Stomach (tissue), 9 donors: ENCODE data around the gene KLHDC10. TPM values are rescaled to one million over a fixed set of nuclear protein-coding genes. Genes with fewer than 3 reads are reported as not detected.
"Not testable (repeated sequence)": the region's sequence is repeated elsewhere in the genome, so short reads cannot be mapped to it uniquely, and the experiment has no call there.

ENCODE experiments used
- DNase-seq, 2 donors: peaks; one replicate each; pipeline versions ENCODE4 v3.0.0 to v3.0.0-alpha.2; 2013 to 2019
- H3K27ac ChIP-seq, 5 donors: fragments of 200-600 bp in 4 of 5; sonication (generic) in 4 of 5; one replicate each; pipeline ENCODE4 v1.5.1; 2013 to 2019; ENCODE audit warnings: mild to moderate bottlenecking in 1 of 5, moderate library complexity in 1 of 5
- H3K27me3 ChIP-seq, 3 donors: fragments of 200-600 bp; sonication (generic); one replicate each; pipeline ENCODE4 v1.5.1; 2017 to 2019; ENCODE audit warnings: mixed run types in 1 of 3
- H3K36me3 ChIP-seq, 4 donors: fragments of 200-600 bp; sonication (generic); 1 replicate in 3 of 4; 2 replicates in 1 of 4; pipeline ENCODE4 v1.5.1; 2016 to 2019
- H3K4me1 ChIP-seq, 4 donors: fragments of 200-600 bp; sonication (generic); one replicate each; pipeline ENCODE4 v1.5.1; 2016 to 2019
- H3K4me3 ChIP-seq, 4 donors: fragments of 200-600 bp; sonication (generic) in 3 of 4; one replicate each; pipeline ENCODE4 v1.5.1; 2016 to 2019; ENCODE audit warnings: mild to moderate bottlenecking in 1 of 4
- H3K9me3 ChIP-seq, 4 donors: fragments of 200-600 bp; sonication (generic); one replicate each; pipeline ENCODE4 v1.5.1; 2016 to 2019
- EP300 ChIP-seq: sonication (generic); formaldehyde crosslinking; IDR thresholded peaks from one replicate; pipeline ENCODE4 v1.6.1; 2017; ENCODE audit warnings: antibody characterized with exemption
- POLR2A ChIP-seq, 4 donors: fragments of 450-650 bp; IDR thresholded peaks; one replicate each; pipeline ENCODE4 v1.6.1; 2016; ENCODE audit warnings: antibody characterized with exemption in 4 of 4, control low read depth in 2 of 4, mild to moderate bottlenecking in 1 of 4, moderate library complexity in 1 of 4
- POLR2AphosphoS5 ChIP-seq, 3 donors: sonication (generic); formaldehyde crosslinking; IDR thresholded peaks; one replicate each; pipeline ENCODE4 v1.6.1; 2016; ENCODE audit warnings: antibody characterized with exemption in 3 of 3
- WGBS, 5 donors: extraction: QIAGEN DNeasy Blood & Tissue Kit in 3 of 5; methylation state at CpG; one replicate each; pipeline versions ENCODE4 v1.1.5 to v1.1.7; 2013 to 2018; 5-methylcytosine and 5-hydroxymethylcytosine counted together
- intact Hi-C: fragments of 100-400 bp; cut with DNase I; formaldehyde crosslinking; loops from one replicate; pipeline ENCODE4 v1.15.1; 2023; ENCODE audit warnings: low total_unique reads
- polyA plus RNA-seq, 3 donors: library from polyadenylated mRNA; stranded (reverse); fragments of 200-250 nt; gene quantifications; one replicate each; pipeline ENCODE4 v1.2.3, GENCODE V29; 2013
- total RNA-seq, 5 donors: library from RNA; depleted of rRNA; stranded (reverse); fragments of >200 nt; gene quantifications; one replicate each; pipeline versions ENCODE4 v1.1.0 to v1.2.3, GENCODE V29; 2014 to 2016
- TF ChIP-seq, protein P1 (sequence below), 7 experiments: fragments of 450-650 bp in 4 of 7; fragments of 200-600 bp in 3 of 7; sonication (generic) in 3 of 7; IDR thresholded peaks; one replicate each; pipeline ENCODE4 v1.5.1; 2016 to 2019; ENCODE audit warnings: antibody characterized with exemption in 7 of 7, control low read depth in 2 of 7, mild to moderate bottlenecking in 1 of 7
- donor health status: healthy with polysubstance abuse.
- donor health status: Bipolar disorder and iron deficiency.
- donor health status: healthy.

The KLHDC10 gene
- total and polyA plus RNA-seq, 8 donors = 5.8 to 49.0 (median 22.5) TPM

DNA sequence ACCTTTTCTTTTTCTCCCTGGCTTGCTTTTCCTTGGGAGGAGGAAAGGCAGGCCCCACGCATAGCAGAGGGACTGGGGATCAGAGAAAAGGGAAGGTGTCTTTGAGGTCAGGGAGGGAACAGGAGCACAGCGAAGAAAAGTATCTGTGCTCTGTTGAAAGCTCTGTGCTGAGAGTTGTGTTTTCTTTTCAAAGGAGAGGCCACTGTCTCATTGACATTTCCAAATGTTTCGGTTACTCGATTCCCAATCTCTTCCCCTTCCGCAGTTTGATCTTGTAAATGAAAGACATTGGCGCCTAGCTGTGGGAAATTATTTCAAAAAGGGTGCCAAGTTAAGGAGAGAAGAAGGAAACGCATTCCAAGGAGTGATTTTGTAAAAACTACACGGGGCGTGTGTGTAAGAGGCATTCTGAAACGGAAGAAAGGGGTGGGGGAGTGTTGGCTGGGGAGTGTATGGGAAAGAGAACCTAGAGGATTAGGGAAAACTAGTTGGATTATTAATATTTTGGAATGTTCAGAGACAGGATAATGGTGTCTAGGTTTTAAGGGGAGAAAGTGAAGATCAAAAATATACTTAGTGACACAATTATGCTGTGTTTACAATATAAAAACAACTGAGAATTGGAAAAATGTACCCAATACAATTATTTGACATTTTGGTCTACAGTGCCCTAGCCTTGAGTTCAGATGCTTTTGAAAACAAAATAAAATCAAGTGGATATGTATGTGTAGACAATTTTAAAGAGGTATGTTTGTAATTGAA, 708 bp downstream of the KLHDC10 start:
- H3K27me3 ChIP-seq = no peaks in the 10 kb centered on the region
- H3K9me3 ChIP-seq = no peaks in the 10 kb centered on the region
- 0 to 1% (median 1%) methylated on average over 10 of the region's 10 CpGs for WGBS, 5 donors
- intact Hi-C loops = no loop called here
- TF ChIP-seq EP300 (no peak), POLR2A (IDR thresholded peaks at IDR 0.05) (no peak), POLR2AphosphoS5 (IDR thresholded peaks at IDR 0.05) (no peak)
- TF ChIP-seq, protein P1, sequence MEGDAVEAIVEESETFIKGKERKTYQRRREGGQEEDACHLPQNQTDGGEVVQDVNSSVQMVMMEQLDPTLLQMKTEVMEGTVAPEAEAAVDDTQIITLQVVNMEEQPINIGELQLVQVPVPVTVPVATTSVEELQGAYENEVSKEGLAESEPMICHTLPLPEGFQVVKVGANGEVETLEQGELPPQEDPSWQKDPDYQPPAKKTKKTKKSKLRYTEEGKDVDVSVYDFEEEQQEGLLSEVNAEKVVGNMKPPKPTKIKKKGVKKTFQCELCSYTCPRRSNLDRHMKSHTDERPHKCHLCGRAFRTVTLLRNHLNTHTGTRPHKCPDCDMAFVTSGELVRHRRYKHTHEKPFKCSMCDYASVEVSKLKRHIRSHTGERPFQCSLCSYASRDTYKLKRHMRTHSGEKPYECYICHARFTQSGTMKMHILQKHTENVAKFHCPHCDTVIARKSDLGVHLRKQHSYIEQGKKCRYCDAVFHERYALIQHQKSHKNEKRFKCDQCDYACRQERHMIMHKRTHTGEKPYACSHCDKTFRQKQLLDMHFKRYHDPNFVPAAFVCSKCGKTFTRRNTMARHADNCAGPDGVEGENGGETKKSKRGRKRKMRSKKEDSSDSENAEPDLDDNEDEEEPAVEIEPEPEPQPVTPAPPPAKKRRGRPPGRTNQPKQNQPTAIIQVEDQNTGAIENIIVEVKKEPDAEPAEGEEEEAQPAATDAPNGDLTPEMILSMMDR (IDR thresholded peaks at IDR 0.05) = no peak
- no peaks in the 10 kb centered on the region for H3K36me3 ChIP-seq
- peak overlapping the region; percentile 82 to 92 (median 91) for H3K27ac ChIP-seq
- peaks cover 26 to 58% (median 45%) of the 10 kb centered on the region in 4 donors for H3K4me1 ChIP-seq
- H3K4me3 ChIP-seq = peak overlapping the region; percentile 64 to 99 (median 96)
- DNase-seq = peak in 1 of 2 donors; percentile 49

DNA sequence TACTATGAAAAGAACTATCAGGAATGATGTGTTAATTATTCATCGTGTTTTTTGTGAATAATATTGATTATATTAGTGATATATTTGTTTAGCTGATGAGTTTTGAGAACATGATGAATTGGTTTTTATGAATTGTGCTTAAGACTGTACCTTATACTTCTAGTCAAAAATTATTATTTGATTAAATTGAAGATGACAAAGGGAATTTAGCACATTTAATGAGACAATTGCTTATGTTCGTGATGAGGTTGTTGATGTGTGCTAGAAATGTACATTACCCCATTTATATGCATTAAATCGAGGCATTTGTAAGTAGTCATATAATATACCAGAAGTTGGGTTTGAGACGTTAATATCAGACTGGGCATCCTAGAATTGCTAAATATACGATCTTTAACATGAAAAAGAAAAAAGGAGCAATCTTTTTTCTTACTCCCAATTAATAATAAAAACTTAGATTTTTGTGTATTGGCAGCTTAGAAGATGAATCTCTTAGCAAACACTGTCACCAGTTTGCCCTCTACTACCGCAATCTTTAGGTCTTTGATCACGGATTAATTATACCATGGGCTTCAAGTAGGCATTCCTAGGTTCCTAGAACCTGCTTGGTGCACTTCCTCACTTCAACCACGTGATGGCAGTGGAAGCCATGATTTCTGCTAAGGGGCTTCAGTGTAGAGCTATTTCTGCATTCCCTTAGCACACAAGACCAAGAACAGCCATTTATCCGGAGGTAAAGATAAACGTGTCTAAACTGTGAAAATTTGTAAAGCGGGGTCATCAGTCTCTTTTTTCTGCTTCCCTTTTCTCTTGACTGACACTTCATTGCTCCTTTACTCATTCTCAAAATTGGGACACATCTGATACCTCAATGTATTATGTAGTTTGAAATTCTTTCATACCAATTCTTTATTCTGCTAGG, 1.6 kb downstream of the KLHDC10 start:
- H3K27me3 ChIP-seq = no peaks in the 10 kb centered on the region
- WGBS, 5 donors = 4 to 8% (median 4%) methylated on average over 11 of the region's 11 CpGs
- peak overlapping the region in 1 of 5 donors; percentile 91 for H3K27ac ChIP-seq
- H3K4me3 ChIP-seq = peak overlapping the region; percentile 64 to 99 (median 96)
- intact Hi-C loops = no loop called here
- no peaks in the 10 kb centered on the region for H3K36me3 ChIP-seq
- TF ChIP-seq, protein P1 (IDR thresholded peaks at IDR 0.05) = peak in 5 of 7 experiments; percentile 88 to 96 (median 92)
- TF ChIP-seq EP300 (no peak), POLR2A (IDR thresholded peaks at IDR 0.05) (no peak), POLR2AphosphoS5 (IDR thresholded peaks at IDR 0.05) (peak in 1 of 3 donors; percentile 59)
- H3K9me3 ChIP-seq = no peaks in the 10 kb centered on the region
- peak; percentile 51 to 94 for DNase-seq
- peaks cover 28 to 67% (median 48%) of the 10 kb centered on the region in 4 donors for H3K4me1 ChIP-seq

DNA sequence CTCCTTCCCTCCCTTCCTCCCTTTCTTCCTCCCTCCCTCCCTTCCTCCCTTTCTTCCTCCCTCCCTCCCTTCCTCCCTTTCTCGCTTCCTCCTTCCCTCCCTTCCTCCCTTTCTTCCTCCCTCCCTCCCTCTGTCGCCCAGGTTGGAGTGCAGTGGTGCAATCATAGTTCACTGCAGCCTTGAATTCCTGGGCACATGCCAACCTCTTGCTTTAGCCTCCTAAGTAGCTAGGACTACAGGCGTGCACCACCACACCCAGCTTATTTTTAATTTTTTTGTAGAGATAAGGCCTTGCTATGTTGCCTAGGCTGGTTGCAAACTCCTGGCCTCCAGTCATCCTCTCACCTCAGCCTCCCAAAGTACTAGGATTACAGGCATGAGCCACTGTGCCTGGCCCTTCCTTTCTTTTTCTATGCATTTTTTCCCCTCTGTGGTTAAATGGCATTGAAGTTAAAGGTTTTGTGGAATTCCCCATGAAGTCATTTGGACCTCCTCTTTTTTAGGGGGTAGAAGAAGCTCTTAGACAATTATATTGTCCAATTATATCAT, 9.6 kb downstream of the KLHDC10 start:
- 81 to 90% (median 87%) methylated on average over 3 of the region's 3 CpGs for WGBS, 5 donors
- H3K9me3 ChIP-seq = no peaks in the 10 kb centered on the region
- DNase-seq = no peak
- H3K4me1 ChIP-seq = peaks cover 9 to 47% (median 33%) of the 10 kb centered on the region in 4 donors
- peaks cover 6 to 20% (median 13%) of the 10 kb centered on the region in 4 donors for H3K36me3 ChIP-seq
- TF ChIP-seq POLR2A (IDR thresholded peaks at IDR 0.05) (no peak), POLR2AphosphoS5 (IDR thresholded peaks at IDR 0.05) (no peak)
- H3K27me3 ChIP-seq = no peaks in the 10 kb centered on the region
- intact Hi-C loops = no loop called here
- H3K27ac ChIP-seq = no peak overlapping the region
- H3K4me3 ChIP-seq = no peak overlapping the region

DNA sequence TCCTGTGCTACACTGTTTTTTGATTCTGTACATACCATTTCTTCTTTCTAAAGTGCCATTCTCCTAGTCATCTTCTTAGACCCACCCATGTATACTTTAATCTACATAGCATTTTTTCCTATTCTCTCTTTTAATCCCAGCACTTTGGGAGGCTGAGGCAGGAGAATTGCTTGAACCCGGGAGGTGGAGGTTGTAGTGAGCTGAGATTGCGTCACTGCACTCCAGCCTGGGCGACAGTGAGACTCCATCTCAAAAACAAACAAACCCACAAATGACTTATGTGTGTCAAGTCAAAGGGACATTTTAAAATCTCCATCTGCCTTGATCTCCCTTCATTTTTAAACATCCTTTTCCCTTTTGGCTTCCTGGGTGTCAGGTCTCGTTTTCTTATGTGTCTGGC, 13.2 kb downstream of the KLHDC10 start:
- H3K9me3 ChIP-seq, H3K4me3 ChIP-seq, H3K27me3 ChIP-seq, DNase-seq, H3K27ac ChIP-seq, intact Hi-C loops: not testable (repeated sequence)
- H3K36me3 ChIP-seq = peaks cover 2 to 13% (median 6%) of the 10 kb centered on the region in 4 donors
- peaks cover 0 to 58% (median 33%) of the 10 kb centered on the region in 4 donors for H3K4me1 ChIP-seq
- WGBS, 5 donors = 92 to 99% (median 94%) methylated on average over 4 of the region's 4 CpGs
